ENCODE data around the gene GABRB1.

Gene GABRB1

GRCh38 chr4:47210828-47211227, 179.5 kb downstream of the GABRB1 start:
- H3K9ac ChIP-seq (ENCODE audit: low read length), result no peak overlapping the region
- peaks cover 3% of the 10 kb centered on the region for H3K79me2 ChIP-seq (ENCODE audit: control insufficient read depth, insufficient read depth, low read length, poor library complexity)
- H3K4me2 ChIP-seq (ENCODE audit: low read length), result no peak overlapping the region
- no peak overlapping the region for H3K14ac ChIP-seq (ENCODE audit: low read length)
- no peak overlapping the region for H3K4me3 ChIP-seq (ENCODE audit: low read depth, low read length)
- H3K4ac ChIP-seq (ENCODE audit: low read depth, low read length), result no peak overlapping the region
- no peaks in the 10 kb centered on the region for H3K9me3 ChIP-seq (ENCODE audit: insufficient read depth, low read depth, low read length)
- no peak overlapping the region for H2BK5ac ChIP-seq (ENCODE audit: low read depth, low read length, poor library complexity)
- H2AK5ac ChIP-seq (ENCODE audit: low read length), result no peak overlapping the region
- no peak overlapping the region for H2BK12ac ChIP-seq (ENCODE audit: low read length)
- no peaks in the 10 kb centered on the region for H3K36me3 ChIP-seq (ENCODE audit: control insufficient read depth in 1 of 2, insufficient read depth in 2 of 2, low read length in 2 of 2)
- no peak overlapping the region for H3K27ac ChIP-seq (ENCODE audit: low read depth, low read length)
- peaks cover 6% of the 10 kb centered on the region in 2 experiments for H3K4me1 ChIP-seq (ENCODE audit: control insufficient read depth in 1 of 2, insufficient read depth in 2 of 2, low read length in 2 of 2)
- peaks cover 16% of the 10 kb centered on the region for H3K79me1 ChIP-seq (ENCODE audit: low read length)
- H4K12ac ChIP-seq (ENCODE audit: low read depth, low read length), result no peak overlapping the region
- no peaks in the 10 kb centered on the region for H3K27me3 ChIP-seq (ENCODE audit: insufficient read depth, low read length)
- H4K91ac ChIP-seq (ENCODE audit: low read depth, low read length), result no peak overlapping the region
- no peak overlapping the region for H2BK120ac ChIP-seq (ENCODE audit: insufficient read depth, low read length, poor library complexity)
- no peak overlapping the region for H2AFZ ChIP-seq (ENCODE audit: insufficient read depth, low read length, poor library complexity)
- H3K18ac ChIP-seq (ENCODE audit: low read length), result no peak overlapping the region
- no peak overlapping the region for H4K8ac ChIP-seq (ENCODE audit: low read depth, low read length)
- WGBS (ENCODE audit: extremely low coverage, insufficient coverage, insufficient read length), result no CpG with 5 or more reads among the region's 3 CpGs
- no peak for DNase-seq
- no peak overlapping the region for H3K23ac ChIP-seq (ENCODE audit: low read length)

- WGBS (ENCODE audit: extremely low coverage, insufficient coverage, insufficient read length), result 100% methylated on average over 1 of the region's 2 CpGs
- Histone ChIP-seq H4K12ac (ENCODE audit: low read depth, low read length) (no peak overlapping the region), H3K14ac (ENCODE audit: low read length) (no peak overlapping the region), H3K27me3 (ENCODE audit: insufficient read depth, low read length) (no peaks in the 10 kb centered on the region), H3K36me3 (ENCODE audit: control insufficient read depth in 1 of 2, insufficient read depth in 2 of 2, low read length in 2 of 2) (no peaks in the 10 kb centered on the region), H3K4me2 (ENCODE audit: low read length) (no peak overlapping the region), H3K18ac (ENCODE audit: low read length) (no peak overlapping the region), H2BK5ac (ENCODE audit: low read depth, low read length, poor library complexity) (no peak overlapping the region), H3K79me2 (ENCODE audit: control insufficient read depth, insufficient read depth, low read length, poor library complexity) (peaks cover 3% of the 10 kb centered on the region), H3K9ac (ENCODE audit: low read length) (no peak overlapping the region), H2BK120ac (ENCODE audit: insufficient read depth, low read length, poor library complexity) (no peak overlapping the region), H3K9me3 (ENCODE audit: insufficient read depth, low read depth, low read length) (no peaks in the 10 kb centered on the region), H4K8ac (ENCODE audit: low read depth, low read length) (no peak overlapping the region), H2AK5ac (ENCODE audit: low read length) (no peak overlapping the region), H4K91ac (ENCODE audit: low read depth, low read length) (no peak overlapping the region), H3K23ac (ENCODE audit: low read length) (no peak overlapping the region), H3K4ac (ENCODE audit: low read depth, low read length) (no peak overlapping the region), H3K79me1 (ENCODE audit: low read length) (peaks cover 16% of the 10 kb centered on the region), H2AFZ (ENCODE audit: insufficient read depth, low read length, poor library complexity) (no peak overlapping the region), H3K27ac (ENCODE audit: low read depth, low read length) (peak overlapping the region; percentile 79), H2BK12ac (ENCODE audit: low read length) (no peak overlapping the region), H3K4me1 (ENCODE audit: control insufficient read depth in 1 of 2, insufficient read depth in 2 of 2, low read length in 2 of 2) (peaks cover 6% of the 10 kb centered on the region in 2 experiments), H3K4me3 (ENCODE audit: low read depth, low read length) (no peak overlapping the region)
- no peak for DNase-seq
Measured at GRCh38 chr4:47213106-47213505, 181.7 kb downstream of the GABRB1 start.

- WGBS (ENCODE audit: extremely low coverage, insufficient coverage, insufficient read length), result no CpG with 5 or more reads among the region's 1 CpG
- H3K4ac ChIP-seq (ENCODE audit: low read depth, low read length), result no peak overlapping the region
Measured at GRCh38 chr4:47213539-47213938, 182.2 kb downstream of the GABRB1 start.

GRCh38 chr4:47213971-47214370, 182.6 kb downstream of the GABRB1 start:
- Histone ChIP-seq H3K27ac (ENCODE audit: low read depth, low read length) (peak overlapping the region; percentile 91), H3K4ac (ENCODE audit: low read depth, low read length) (no peak overlapping the region), H3K4me2 (ENCODE audit: low read length) (no peak overlapping the region), H3K79me1 (ENCODE audit: low read length) (peaks cover 16% of the 10 kb centered on the region), H4K12ac (ENCODE audit: low read depth, low read length) (no peak overlapping the region), H4K8ac (ENCODE audit: low read depth, low read length) (no peak overlapping the region), H3K79me2 (ENCODE audit: control insufficient read depth, insufficient read depth, low read length, poor library complexity) (peaks cover 3% of the 10 kb centered on the region), H3K36me3 (ENCODE audit: control insufficient read depth in 1 of 2, insufficient read depth in 2 of 2, low read length in 2 of 2) (no peaks in the 10 kb centered on the region), H3K9ac (ENCODE audit: low read length) (no peak overlapping the region), H3K23ac (ENCODE audit: low read length) (no peak overlapping the region), H2AFZ (ENCODE audit: insufficient read depth, low read length, poor library complexity) (no peak overlapping the region), H3K14ac (ENCODE audit: low read length) (no peak overlapping the region), H4K91ac (ENCODE audit: low read depth, low read length) (no peak overlapping the region), H2AK5ac (ENCODE audit: low read length) (no peak overlapping the region), H3K9me3 (ENCODE audit: insufficient read depth, low read depth, low read length) (no peaks in the 10 kb centered on the region), H2BK120ac (ENCODE audit: insufficient read depth, low read length, poor library complexity) (peak overlapping the region; percentile 60), H2BK5ac (ENCODE audit: low read depth, low read length, poor library complexity) (peak overlapping the region; percentile 73), H2BK12ac (ENCODE audit: low read length) (no peak overlapping the region), H3K18ac (ENCODE audit: low read length) (no peak overlapping the region), H3K4me1 (ENCODE audit: control insufficient read depth in 1 of 2, insufficient read depth in 2 of 2, low read length in 2 of 2) (peaks cover 6% of the 10 kb centered on the region in 2 experiments), H3K4me3 (ENCODE audit: low read depth, low read length) (no peak overlapping the region), H3K27me3 (ENCODE audit: insufficient read depth, low read length) (no peaks in the 10 kb centered on the region)
- no CpG with 5 or more reads among the region's 3 CpGs for WGBS (ENCODE audit: extremely low coverage, insufficient coverage, insufficient read length)
- no peak for DNase-seq

More at GRCh38 chr4:47213539-47213938, 182.2 kb downstream of the GABRB1 start:
- Histone ChIP-seq H3K9me3 (ENCODE audit: insufficient read depth, low read depth, low read length) (no peaks in the 10 kb centered on the region), H4K12ac (ENCODE audit: low read depth, low read length) (no peak overlapping the region), H2BK12ac (ENCODE audit: low read length) (no peak overlapping the region), H3K23ac (ENCODE audit: low read length) (no peak overlapping the region), H2BK120ac (ENCODE audit: insufficient read depth, low read length, poor library complexity) (no peak overlapping the region), H3K18ac (ENCODE audit: low read length) (no peak overlapping the region), H4K91ac (ENCODE audit: low read depth, low read length) (no peak overlapping the region), H3K14ac (ENCODE audit: low read length) (no peak overlapping the region), H3K27ac (ENCODE audit: low read depth, low read length) (peak overlapping the region; percentile 79), H4K8ac (ENCODE audit: low read depth, low read length) (no peak overlapping the region), H3K4me3 (ENCODE audit: low read depth, low read length) (no peak overlapping the region), H3K9ac (ENCODE audit: low read length) (no peak overlapping the region), H3K27me3 (ENCODE audit: insufficient read depth, low read length) (no peaks in the 10 kb centered on the region), H3K79me2 (ENCODE audit: control insufficient read depth, insufficient read depth, low read length, poor library complexity) (peaks cover 3% of the 10 kb centered on the region), H3K4me2 (ENCODE audit: low read length) (no peak overlapping the region), H2AK5ac (ENCODE audit: low read length) (no peak overlapping the region), H2BK5ac (ENCODE audit: low read depth, low read length, poor library complexity) (no peak overlapping the region), H3K79me1 (ENCODE audit: low read length) (peaks cover 16% of the 10 kb centered on the region), H2AFZ (ENCODE audit: insufficient read depth, low read length, poor library complexity) (no peak overlapping the region), H3K36me3 (ENCODE audit: control insufficient read depth in 1 of 2, insufficient read depth in 2 of 2, low read length in 2 of 2) (no peaks in the 10 kb centered on the region), H3K4me1 (ENCODE audit: control insufficient read depth in 1 of 2, insufficient read depth in 2 of 2, low read length in 2 of 2) (peaks cover 6% of the 10 kb centered on the region in 2 experiments)
- DNase-seq, result no peak
